Peyer's patch (tissue), 4 donors: ENCODE data around the gene TMIGD3. TPM values are rescaled to one million over a fixed set of nuclear protein-coding genes. Genes with fewer than 3 reads are reported as not detected.

Source experiments
- DNase-seq, 3 donors: peaks; one replicate each; pipeline ENCODE4 v3.0.0-alpha.2; 2017 to 2019
- H3K27ac ChIP-seq, 4 donors: fragments of 200-600 bp; sonication (generic); one replicate each; pipeline ENCODE4 v1.5.1; 2016 to 2019
- H3K27me3 ChIP-seq, 2 donors: fragments of 200-600 bp; sonication (generic); one replicate each; pipeline ENCODE4 v1.5.1; 2019
- H3K36me3 ChIP-seq, 3 donors: fragments of 200-600 bp; sonication (generic); one replicate each; pipeline ENCODE4 v1.5.1; 2016 to 2019
- H3K4me1 ChIP-seq, 4 donors: fragments of 200-600 bp; sonication (generic); one replicate each; pipeline ENCODE4 v1.5.1; 2016 to 2019
- H3K4me3 ChIP-seq, 4 donors: fragments of 200-600 bp; sonication (generic); 1 replicate in 3 of 4; 2 replicates in 1 of 4; pipeline ENCODE4 v1.5.1; 2016 to 2019; ENCODE audit warnings: mild to moderate bottlenecking in 1 of 4
- H3K9me3 ChIP-seq, 4 donors: fragments of 200-600 bp; sonication (generic); one replicate each; pipeline ENCODE4 v1.5.1; 2016 to 2019; ENCODE audit warnings: mild to moderate bottlenecking in 1 of 4
- POLR2A ChIP-seq, 2 donors: fragments of 450-650 bp; IDR thresholded peaks; one replicate each; pipeline ENCODE4 v1.5.1; 2017; ENCODE audit warnings: antibody characterized with exemption in 2 of 2, mild to moderate bottlenecking in 2 of 2, moderate library complexity in 2 of 2
- total RNA-seq, 4 donors: library from RNA; depleted of rRNA; stranded (reverse); fragments of >200 nt; gene quantifications; one replicate each; pipeline ENCODE4 v1.1.0, GENCODE V29; 2016
- TF ChIP-seq, protein P1 (sequence below), 6 experiments: fragments of 450-650 bp in 4 of 6; fragments of 200-600 bp in 2 of 6; sonication (generic) in 1 of 6; IDR thresholded peaks; one replicate each; pipeline ENCODE4 v1.5.1; 2017 to 2019; ENCODE audit warnings: antibody characterized with exemption in 6 of 6, mild to moderate bottlenecking in 3 of 6, moderate library complexity in 1 of 6

The TMIGD3 gene
- total RNA-seq, 4 donors from 2014 or later = 2.1 to 27.2 (median 6.4) TPM; not detected in 1

DNA sequence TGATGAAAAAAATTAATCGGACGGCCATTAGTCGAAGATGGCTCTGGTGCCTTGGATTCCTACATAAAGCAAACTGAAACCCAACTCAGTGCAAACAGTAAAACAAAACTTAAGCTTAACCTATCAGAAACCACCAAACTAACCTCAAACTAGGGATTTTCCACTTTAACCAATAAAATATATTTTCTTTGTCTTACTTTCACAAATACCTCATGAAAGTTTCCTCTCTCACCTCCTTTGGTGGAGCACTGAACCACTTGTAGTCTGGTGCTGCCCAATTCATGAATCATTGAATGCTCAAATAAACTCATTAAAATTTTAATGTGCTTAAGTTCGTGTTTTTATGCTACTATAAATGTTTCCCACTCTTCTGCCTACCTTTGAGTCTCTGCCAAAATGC lies 7.0 kb downstream of the TMIGD3 start:
- no peak for TF ChIP-seq POLR2A (IDR thresholded peaks at IDR 0.05)
- TF ChIP-seq, protein P1, sequence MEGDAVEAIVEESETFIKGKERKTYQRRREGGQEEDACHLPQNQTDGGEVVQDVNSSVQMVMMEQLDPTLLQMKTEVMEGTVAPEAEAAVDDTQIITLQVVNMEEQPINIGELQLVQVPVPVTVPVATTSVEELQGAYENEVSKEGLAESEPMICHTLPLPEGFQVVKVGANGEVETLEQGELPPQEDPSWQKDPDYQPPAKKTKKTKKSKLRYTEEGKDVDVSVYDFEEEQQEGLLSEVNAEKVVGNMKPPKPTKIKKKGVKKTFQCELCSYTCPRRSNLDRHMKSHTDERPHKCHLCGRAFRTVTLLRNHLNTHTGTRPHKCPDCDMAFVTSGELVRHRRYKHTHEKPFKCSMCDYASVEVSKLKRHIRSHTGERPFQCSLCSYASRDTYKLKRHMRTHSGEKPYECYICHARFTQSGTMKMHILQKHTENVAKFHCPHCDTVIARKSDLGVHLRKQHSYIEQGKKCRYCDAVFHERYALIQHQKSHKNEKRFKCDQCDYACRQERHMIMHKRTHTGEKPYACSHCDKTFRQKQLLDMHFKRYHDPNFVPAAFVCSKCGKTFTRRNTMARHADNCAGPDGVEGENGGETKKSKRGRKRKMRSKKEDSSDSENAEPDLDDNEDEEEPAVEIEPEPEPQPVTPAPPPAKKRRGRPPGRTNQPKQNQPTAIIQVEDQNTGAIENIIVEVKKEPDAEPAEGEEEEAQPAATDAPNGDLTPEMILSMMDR (IDR thresholded peaks at IDR 0.05) = no peak
- H3K4me3 ChIP-seq = no peak overlapping the region
- H3K36me3 ChIP-seq = no peaks in the 10 kb centered on the region
- H3K27ac ChIP-seq = no peak overlapping the region
- no peak for DNase-seq
- H3K9me3 ChIP-seq = no peaks in the 10 kb centered on the region
- H3K27me3 ChIP-seq = no peaks in the 10 kb centered on the region
- H3K4me1 ChIP-seq = no peaks in the 10 kb centered on the region

DNA sequence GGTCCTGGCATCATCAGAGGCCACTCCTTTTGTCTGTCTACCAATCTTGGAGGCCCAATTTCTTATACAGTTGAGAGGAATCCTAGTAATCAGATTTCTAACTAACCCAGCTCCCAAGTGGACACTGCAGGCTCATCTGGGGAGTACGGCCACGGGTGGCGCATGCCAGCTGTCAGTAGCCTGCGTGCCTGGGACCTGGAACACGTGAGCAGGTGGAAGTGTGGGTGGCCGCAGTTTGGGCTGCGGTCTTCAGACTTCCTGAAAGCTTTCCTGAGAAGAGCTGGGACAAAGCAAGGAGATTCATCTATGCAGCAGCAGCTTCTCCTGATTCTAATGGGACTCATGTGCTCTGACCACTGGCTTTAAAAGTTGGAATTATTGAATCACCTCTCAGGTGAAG lies 12.4 kb downstream of the TMIGD3 start:
- Histone ChIP-seq H3K36me3 (no peaks in the 10 kb centered on the region), H3K4me3 (no peak overlapping the region), H3K27ac (peak overlapping the region in 3 of 4 donors; percentile 10 to 56 (median 30)), H3K4me1 (no peaks in the 10 kb centered on the region), H3K9me3 (no peaks in the 10 kb centered on the region), H3K27me3 (no peaks in the 10 kb centered on the region)
- no peak for DNase-seq
- no peak for TF ChIP-seq POLR2A (IDR thresholded peaks at IDR 0.05)
- TF ChIP-seq, protein P1 (IDR thresholded peaks at IDR 0.05) = no peak

DNA sequence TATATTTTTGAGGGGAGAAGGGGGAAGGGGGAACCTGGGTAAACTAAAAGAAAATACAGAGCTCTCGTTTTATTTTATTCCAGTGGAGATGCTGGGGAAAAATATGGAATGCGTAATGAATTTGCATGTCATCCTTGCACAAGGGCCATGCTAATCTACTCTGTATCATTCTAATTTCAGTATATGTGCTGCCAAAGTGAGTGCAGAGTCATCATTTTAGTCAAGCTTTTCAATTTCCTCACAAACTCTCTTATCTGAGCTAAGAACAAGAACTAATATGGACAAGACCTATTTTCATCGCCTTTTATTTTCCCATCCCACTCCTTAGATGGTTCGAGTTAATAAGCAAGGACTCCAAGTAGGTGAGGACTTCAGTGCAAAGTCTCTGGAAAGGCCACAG lies 13.2 kb downstream of the TMIGD3 start:
- H3K27me3 ChIP-seq = no peaks in the 10 kb centered on the region
- H3K4me1 ChIP-seq = no peaks in the 10 kb centered on the region
- TF ChIP-seq, protein P1 (IDR thresholded peaks at IDR 0.05) = no peak
- no peak for TF ChIP-seq POLR2A (IDR thresholded peaks at IDR 0.05)
- no peaks in the 10 kb centered on the region for H3K36me3 ChIP-seq
- H3K4me3 ChIP-seq = no peak overlapping the region
- no peaks in the 10 kb centered on the region for H3K9me3 ChIP-seq
- DNase-seq = no peak
- H3K27ac ChIP-seq = peak overlapping the region in 2 of 4 donors; percentile 30 to 56

DNA sequence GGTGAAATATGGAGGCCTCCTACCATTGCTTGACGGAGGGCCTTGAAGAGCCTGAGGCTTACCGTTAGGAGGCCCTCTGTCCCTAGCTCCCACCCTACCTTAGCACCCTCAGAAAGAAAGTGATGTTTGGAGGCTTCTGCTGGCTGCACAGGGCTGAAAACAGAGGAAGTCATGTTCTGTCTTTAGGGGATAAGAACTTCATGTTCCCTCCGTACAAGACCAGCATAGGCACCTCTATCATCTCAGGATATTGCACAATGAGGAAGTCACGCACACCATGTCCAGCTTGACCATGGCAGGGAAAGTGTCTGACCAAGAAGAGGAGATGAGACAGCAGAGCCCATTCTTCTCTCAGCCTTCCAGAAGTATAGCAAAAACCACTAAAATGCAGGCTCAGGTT lies 13.8 kb downstream of the TMIGD3 start:
- H3K4me1 ChIP-seq = no peaks in the 10 kb centered on the region
- no peaks in the 10 kb centered on the region for H3K9me3 ChIP-seq
- no peak for DNase-seq
- H3K27me3 ChIP-seq = no peaks in the 10 kb centered on the region
- H3K36me3 ChIP-seq = no peaks in the 10 kb centered on the region
- TF ChIP-seq POLR2A (IDR thresholded peaks at IDR 0.05) = no peak
- peak overlapping the region in 2 of 4 donors; percentile 57 to 59 for H3K27ac ChIP-seq
- H3K4me3 ChIP-seq = no peak overlapping the region

GRCh38 chr1:111488669-111489068 lies 14.8 kb downstream of the TMIGD3 start:
- no peaks in the 10 kb centered on the region for H3K27me3 ChIP-seq
- no peak for DNase-seq
- H3K36me3 ChIP-seq = no peaks in the 10 kb centered on the region
- H3K4me3 ChIP-seq = no peak overlapping the region
- H3K27ac ChIP-seq = peak overlapping the region in 2 of 4 donors; percentile 57 to 59
- H3K9me3 ChIP-seq = no peaks in the 10 kb centered on the region
- no peak for TF ChIP-seq POLR2A (IDR thresholded peaks at IDR 0.05)
- TF ChIP-seq, protein P1 (IDR thresholded peaks at IDR 0.05) = no peak
- no peaks in the 10 kb centered on the region for H3K4me1 ChIP-seq

DNA sequence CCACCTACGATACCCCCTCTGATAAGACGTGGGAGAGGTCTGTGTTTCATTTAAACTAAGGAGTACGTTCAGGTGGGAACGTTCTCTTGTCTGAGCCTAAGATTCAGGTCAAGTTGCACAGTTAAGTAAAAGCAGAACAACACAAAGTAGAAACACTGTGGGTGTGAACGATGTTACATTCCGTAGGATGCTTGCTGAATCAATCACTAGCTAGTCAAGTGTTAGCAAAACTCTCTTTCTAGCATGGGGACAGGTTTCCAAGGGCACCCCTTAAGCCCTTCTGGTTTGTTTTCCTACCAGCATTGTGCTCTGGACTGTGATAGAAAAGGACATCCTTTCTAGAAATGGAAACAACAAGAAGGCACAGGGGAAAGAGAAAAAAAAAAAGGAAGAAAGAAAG lies 16.3 kb downstream of the TMIGD3 start:
- no peak overlapping the region for H3K4me3 ChIP-seq
- DNase-seq = no peak
- no peaks in the 10 kb centered on the region for H3K36me3 ChIP-seq
- TF ChIP-seq, protein P1 (IDR thresholded peaks at IDR 0.05) = no peak
- TF ChIP-seq POLR2A (IDR thresholded peaks at IDR 0.05) = no peak
- no peaks in the 10 kb centered on the region for H3K9me3 ChIP-seq
- H3K27ac ChIP-seq = no peak overlapping the region
- no peaks in the 10 kb centered on the region for H3K27me3 ChIP-seq
- no peaks in the 10 kb centered on the region for H3K4me1 ChIP-seq
